GM23338 (cell line): ENCODE measurements around the gene PGAM5. TPM values are rescaled to one million over a fixed set of nuclear protein-coding genes. Genes with fewer than 3 reads are reported as not detected.

ENCODE experiments used
- ATAC-seq: fragments of 200-7000 bp; cut with Tn5 transposase; 3 replicates; pipeline ENCODE4 v1.9.1; 2020
- DNase-seq: peaks from one replicate; pipeline ENCODE4 v3.0.0-alpha.2; 2015; ENCODE audit warnings: low spot score
- H2AFZ ChIP-seq: fragments of 200-600 bp; sonication (generic); 2 replicates; pipeline ENCODE4 v1.8.0; 2016; ENCODE audit warnings: antibody characterized with exemption, mild to moderate bottlenecking, moderate library complexity
- H3F3A ChIP-seq: fragments of 200-600 bp; sonication (generic); replicated peaks from 2 replicates; pipeline ENCODE4 v1.8.0; 2017; ENCODE audit warnings: antibody characterized with exemption, mixed run types, low read depth
- H3K27ac ChIP-seq: fragments of 200-600 bp; sonication (generic); 2 replicates; pipeline ENCODE4 v1.6.1; 2016; ENCODE audit warnings: low read depth
- H3K27me3 ChIP-seq: fragments of 200-600 bp; sonication (generic); 2 replicates; pipeline ENCODE4 v1.8.0; 2016; ENCODE audit warnings: mild to moderate bottlenecking, mixed run types, moderate library complexity; ENCODE audit not compliant: insufficient read depth
- H3K36me3 ChIP-seq: fragments of 200-600 bp; sonication (generic); 2 replicates; pipeline ENCODE4 v1.8.0; 2016; ENCODE audit warnings: mild to moderate bottlenecking; ENCODE audit not compliant: insufficient read depth
- H3K4me1 ChIP-seq: fragments of 200-600 bp; sonication (generic); 2 replicates; pipeline ENCODE4 v1.8.0; 2016; ENCODE audit warnings: mild to moderate bottlenecking, moderate library complexity; ENCODE audit not compliant: insufficient read depth
- H3K4me2 ChIP-seq: fragments of 200-600 bp; sonication (generic); 2 replicates; pipeline ENCODE4 v1.7.1; 2017; ENCODE audit warnings: mixed run types
- H3K4me3 ChIP-seq: fragments of 200-600 bp; sonication (generic); 2 replicates; pipeline ENCODE4 v1.6.1; 2016; ENCODE audit warnings: mixed run types
- H3K79me2 ChIP-seq: fragments of 200-600 bp; sonication (generic); replicated peaks from 2 replicates; pipeline ENCODE4 v1.8.0; 2017; ENCODE audit warnings: mild to moderate bottlenecking; ENCODE audit not compliant: insufficient read depth
- H3K9me2 ChIP-seq: fragments of 200-600 bp; sonication (generic); 2 replicates; pipeline ENCODE4 v1.8.0; 2017; ENCODE audit not compliant: insufficient read depth
- H4K20me1 ChIP-seq: fragments of 200-600 bp; sonication (generic); replicated peaks from 2 replicates; pipeline ENCODE4 v1.8.0; 2017; ENCODE audit warnings: mild to moderate bottlenecking; ENCODE audit not compliant: insufficient read depth
- H3K27ac Mint-ChIP-seq: 2 replicates; pipeline ENCODE4 v1.8.0; 2020; ENCODE audit warnings: inconsistent platforms, mild to moderate bottlenecking, moderate library complexity, mixed read lengths
- H3K27me3 Mint-ChIP-seq: 3 replicates; pipeline ENCODE4 v1.8.0; 2022; ENCODE audit warnings: low read depth, mild to moderate bottlenecking, moderate library complexity, mixed read lengths, inconsistent platforms; ENCODE audit not compliant: insufficient read depth, poor library complexity
- H3K36me3 Mint-ChIP-seq: 3 replicates; pipeline ENCODE4 v1.8.0; 2021; ENCODE audit warnings: low read depth, mild to moderate bottlenecking, inconsistent platforms, moderate library complexity, mixed read lengths
- H3K4me1 Mint-ChIP-seq: 3 replicates; pipeline ENCODE4 v1.8.0; 2020; ENCODE audit warnings: mild to moderate bottlenecking, inconsistent platforms, mixed read lengths
- H3K4me3 Mint-ChIP-seq: 3 replicates; pipeline ENCODE4 v1.8.0; 2021; ENCODE audit warnings: moderate library complexity, mild to moderate bottlenecking, inconsistent platforms, mixed read lengths
- H3K9me3 Mint-ChIP-seq: 3 replicates; pipeline ENCODE4 v1.8.0; 2020; ENCODE audit warnings: moderate library complexity, mild to moderate bottlenecking, inconsistent platforms, mixed read lengths
- EZH2phosphoT487 ChIP-seq: fragments of 200-600 bp; sonication (generic); IDR thresholded peaks from one replicate; pipeline ENCODE4 v1.8.1; 2018; ENCODE audit warnings: antibody characterized with exemption; ENCODE audit not compliant: unreplicated experiment
- POLR2AphosphoS5 ChIP-seq: IDR thresholded peaks from 2 replicates; pipeline ENCODE4 v1.6.1; 2016; ENCODE audit warnings: antibody characterized with exemption, low read depth
- ZNF114 ChIP-seq: fragments of 250-450 bp; sonication (Bioruptor Pico); IDR thresholded peaks from 2 replicates; pipeline ENCODE4 v1.5.0; 2020; ENCODE audit warnings: mild to moderate bottlenecking, moderate library complexity
- ZNF331 ChIP-seq: fragments of 250-450 bp; sonication (Bioruptor Pico); IDR thresholded peaks from 2 replicates; pipeline ENCODE4 v1.5.0; 2020; ENCODE audit warnings: low read depth, mild to moderate bottlenecking, moderate library complexity
- polyA plus RNA-seq: library from polyadenylated mRNA; unstranded; fragments of >200 nt; fragmentation: Nextera tagmentation; extraction: Ambion mirVana; gene quantifications from 2 replicates; pipeline ENCODE4 v1.2.1, GENCODE V29; 2016
- total RNA-seq: library from RNA; depleted of rRNA; stranded (reverse); fragments of >200 nt; shearing (Covaris generic); gene quantifications from 2 replicates; pipeline ENCODE4 v1.2.3, GENCODE V29; 2014
- TF ChIP-seq, protein P1 (sequence below): IDR thresholded peaks from one replicate; pipeline ENCODE4 v1.6.1; 2018; ENCODE audit warnings: antibody characterized with exemption; ENCODE audit not compliant: unreplicated experiment
- TF ChIP-seq, protein P2 (sequence below): fragments of 250-450 bp; sonication (Bioruptor Pico); IDR thresholded peaks from 2 replicates; pipeline ENCODE4 v1.5.0; 2020; ENCODE audit warnings: mild to moderate bottlenecking, moderate library complexity

The PGAM5 gene
- total and polyA plus RNA-seq, 2 experiments from 2014 or later = 31.1 to 108 TPM

DNA sequence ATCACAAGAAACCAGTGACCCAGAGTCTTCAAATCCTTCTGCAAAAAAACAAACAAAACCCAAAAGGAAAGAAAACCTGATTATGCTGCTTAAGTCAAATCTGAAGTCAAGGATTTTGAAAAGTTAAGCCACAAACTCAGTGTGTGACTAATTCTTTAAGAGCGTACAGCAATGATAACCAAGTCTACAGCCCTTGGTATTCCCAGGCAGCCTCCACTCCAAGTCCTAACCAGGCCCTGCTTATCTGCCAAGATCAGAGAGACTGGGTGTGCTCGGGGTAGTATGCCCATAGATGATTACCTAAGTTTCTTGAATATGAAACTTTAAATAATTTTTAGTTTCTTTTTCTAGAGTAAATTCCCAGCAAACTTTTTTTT lies 13.1 kb downstream of the PGAM5 start:
- Histone ChIP-seq H3K27me3 (no peaks in the 10 kb centered on the region), H3K4me3 (no peak overlapping the region), H3K4me1 (no peaks in the 10 kb centered on the region), H3K79me2 (peaks cover 6% of the 10 kb centered on the region), H4K20me1 (peaks cover 18% of the 10 kb centered on the region), H3K4me2 (no peak overlapping the region), H3F3A (peaks cover 24% of the 10 kb centered on the region), H3K9me2 (no peaks in the 10 kb centered on the region), H2AFZ (no peak overlapping the region), H3K27ac (peak overlapping the region; percentile 39; the same call in 1 of the 2 replicates), H3K36me3 (peaks cover 21% of the 10 kb centered on the region)
- Mint-ChIP-seq H3K36me3 (peaks cover 90% of the 10 kb centered on the region), H3K9me3 (peaks cover 4% of the 10 kb centered on the region), H3K4me3 (no peak overlapping the region), H3K27me3 (peaks cover 24% of the 10 kb centered on the region), H3K27ac (no peak overlapping the region), H3K4me1 (no peaks in the 10 kb centered on the region)
- TF ChIP-seq, protein P1, sequence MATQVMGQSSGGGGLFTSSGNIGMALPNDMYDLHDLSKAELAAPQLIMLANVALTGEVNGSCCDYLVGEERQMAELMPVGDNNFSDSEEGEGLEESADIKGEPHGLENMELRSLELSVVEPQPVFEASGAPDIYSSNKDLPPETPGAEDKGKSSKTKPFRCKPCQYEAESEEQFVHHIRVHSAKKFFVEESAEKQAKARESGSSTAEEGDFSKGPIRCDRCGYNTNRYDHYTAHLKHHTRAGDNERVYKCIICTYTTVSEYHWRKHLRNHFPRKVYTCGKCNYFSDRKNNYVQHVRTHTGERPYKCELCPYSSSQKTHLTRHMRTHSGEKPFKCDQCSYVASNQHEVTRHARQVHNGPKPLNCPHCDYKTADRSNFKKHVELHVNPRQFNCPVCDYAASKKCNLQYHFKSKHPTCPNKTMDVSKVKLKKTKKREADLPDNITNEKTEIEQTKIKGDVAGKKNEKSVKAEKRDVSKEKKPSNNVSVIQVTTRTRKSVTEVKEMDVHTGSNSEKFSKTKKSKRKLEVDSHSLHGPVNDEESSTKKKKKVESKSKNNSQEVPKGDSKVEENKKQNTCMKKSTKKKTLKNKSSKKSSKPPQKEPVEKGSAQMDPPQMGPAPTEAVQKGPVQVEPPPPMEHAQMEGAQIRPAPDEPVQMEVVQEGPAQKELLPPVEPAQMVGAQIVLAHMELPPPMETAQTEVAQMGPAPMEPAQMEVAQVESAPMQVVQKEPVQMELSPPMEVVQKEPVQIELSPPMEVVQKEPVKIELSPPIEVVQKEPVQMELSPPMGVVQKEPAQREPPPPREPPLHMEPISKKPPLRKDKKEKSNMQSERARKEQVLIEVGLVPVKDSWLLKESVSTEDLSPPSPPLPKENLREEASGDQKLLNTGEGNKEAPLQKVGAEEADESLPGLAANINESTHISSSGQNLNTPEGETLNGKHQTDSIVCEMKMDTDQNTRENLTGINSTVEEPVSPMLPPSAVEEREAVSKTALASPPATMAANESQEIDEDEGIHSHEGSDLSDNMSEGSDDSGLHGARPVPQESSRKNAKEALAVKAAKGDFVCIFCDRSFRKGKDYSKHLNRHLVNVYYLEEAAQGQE = no peak
- TF ChIP-seq ZNF331 (CRISPR knock-in tag) (no peak), POLR2AphosphoS5 (peak; percentile 26; the same call in 1 of the 2 replicates), ZNF114 (CRISPR knock-in tag) (no peak)
- no peak for ATAC-seq
- DNase-seq = no peak

DNA sequence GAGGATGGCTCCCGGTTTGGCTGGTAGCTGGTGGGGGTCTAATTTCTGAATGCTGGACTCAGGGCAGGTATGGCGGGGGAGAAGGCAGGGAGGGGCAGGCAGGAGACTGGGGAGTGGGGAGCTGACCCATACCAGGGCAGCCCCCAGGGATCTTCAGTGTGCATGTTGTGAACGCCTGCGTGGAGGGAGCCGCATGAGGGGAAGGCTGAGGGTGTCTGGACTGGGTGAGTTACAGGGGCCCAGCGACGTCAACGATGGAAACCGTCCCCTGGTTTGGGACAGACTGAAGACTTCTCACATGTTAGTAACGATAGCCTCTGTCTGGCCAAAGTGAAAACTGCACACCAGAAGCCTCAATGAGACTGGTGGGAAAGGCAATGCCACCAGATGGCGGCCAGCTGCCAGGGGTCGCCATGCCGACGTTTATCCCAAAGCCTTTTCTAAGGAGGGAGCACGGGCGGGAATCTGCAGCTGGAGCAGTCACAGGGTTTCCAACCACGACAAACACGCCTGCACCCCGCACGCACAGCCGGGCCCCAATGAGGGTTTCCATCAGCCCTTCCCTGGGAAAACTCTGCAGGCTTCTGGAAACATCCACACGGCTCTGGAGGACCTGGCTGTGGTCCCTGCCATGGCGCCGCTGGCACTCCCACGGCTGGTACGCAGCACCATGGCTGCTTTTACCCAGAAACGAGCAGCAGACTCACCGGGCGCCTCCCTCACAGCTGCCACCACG lies 14.0 kb downstream of the PGAM5 start:
- no peak overlapping the region for H3K27ac ChIP-seq
- Mint-ChIP-seq H3K4me1 (no peaks in the 10 kb centered on the region; the same call in 2 of the 3 replicates), H3K27ac (no peak overlapping the region), H3K4me3 (no peak overlapping the region), H3K9me3 (peaks cover 11% of the 10 kb centered on the region), H3K27me3 (peaks cover 30% of the 10 kb centered on the region), H3K36me3 (peaks cover 88% of the 10 kb centered on the region)
- H3K79me2 ChIP-seq = peaks cover 6% of the 10 kb centered on the region
- H3K4me2 ChIP-seq = no peak overlapping the region
- DNase-seq = no peak
- ATAC-seq = no peak
- H2AFZ ChIP-seq = no peak overlapping the region
- no peaks in the 10 kb centered on the region for H3K27me3 ChIP-seq
- peaks cover 21% of the 10 kb centered on the region for H4K20me1 ChIP-seq
- peaks cover 19% of the 10 kb centered on the region for H3K36me3 ChIP-seq
- H3K9me2 ChIP-seq = no peaks in the 10 kb centered on the region
- H3K4me3 ChIP-seq = no peak overlapping the region
- peaks cover 17% of the 10 kb centered on the region for H3F3A ChIP-seq
- no peaks in the 10 kb centered on the region for H3K4me1 ChIP-seq
- TF ChIP-seq, protein P1 = no peak
- TF ChIP-seq, protein P2, sequence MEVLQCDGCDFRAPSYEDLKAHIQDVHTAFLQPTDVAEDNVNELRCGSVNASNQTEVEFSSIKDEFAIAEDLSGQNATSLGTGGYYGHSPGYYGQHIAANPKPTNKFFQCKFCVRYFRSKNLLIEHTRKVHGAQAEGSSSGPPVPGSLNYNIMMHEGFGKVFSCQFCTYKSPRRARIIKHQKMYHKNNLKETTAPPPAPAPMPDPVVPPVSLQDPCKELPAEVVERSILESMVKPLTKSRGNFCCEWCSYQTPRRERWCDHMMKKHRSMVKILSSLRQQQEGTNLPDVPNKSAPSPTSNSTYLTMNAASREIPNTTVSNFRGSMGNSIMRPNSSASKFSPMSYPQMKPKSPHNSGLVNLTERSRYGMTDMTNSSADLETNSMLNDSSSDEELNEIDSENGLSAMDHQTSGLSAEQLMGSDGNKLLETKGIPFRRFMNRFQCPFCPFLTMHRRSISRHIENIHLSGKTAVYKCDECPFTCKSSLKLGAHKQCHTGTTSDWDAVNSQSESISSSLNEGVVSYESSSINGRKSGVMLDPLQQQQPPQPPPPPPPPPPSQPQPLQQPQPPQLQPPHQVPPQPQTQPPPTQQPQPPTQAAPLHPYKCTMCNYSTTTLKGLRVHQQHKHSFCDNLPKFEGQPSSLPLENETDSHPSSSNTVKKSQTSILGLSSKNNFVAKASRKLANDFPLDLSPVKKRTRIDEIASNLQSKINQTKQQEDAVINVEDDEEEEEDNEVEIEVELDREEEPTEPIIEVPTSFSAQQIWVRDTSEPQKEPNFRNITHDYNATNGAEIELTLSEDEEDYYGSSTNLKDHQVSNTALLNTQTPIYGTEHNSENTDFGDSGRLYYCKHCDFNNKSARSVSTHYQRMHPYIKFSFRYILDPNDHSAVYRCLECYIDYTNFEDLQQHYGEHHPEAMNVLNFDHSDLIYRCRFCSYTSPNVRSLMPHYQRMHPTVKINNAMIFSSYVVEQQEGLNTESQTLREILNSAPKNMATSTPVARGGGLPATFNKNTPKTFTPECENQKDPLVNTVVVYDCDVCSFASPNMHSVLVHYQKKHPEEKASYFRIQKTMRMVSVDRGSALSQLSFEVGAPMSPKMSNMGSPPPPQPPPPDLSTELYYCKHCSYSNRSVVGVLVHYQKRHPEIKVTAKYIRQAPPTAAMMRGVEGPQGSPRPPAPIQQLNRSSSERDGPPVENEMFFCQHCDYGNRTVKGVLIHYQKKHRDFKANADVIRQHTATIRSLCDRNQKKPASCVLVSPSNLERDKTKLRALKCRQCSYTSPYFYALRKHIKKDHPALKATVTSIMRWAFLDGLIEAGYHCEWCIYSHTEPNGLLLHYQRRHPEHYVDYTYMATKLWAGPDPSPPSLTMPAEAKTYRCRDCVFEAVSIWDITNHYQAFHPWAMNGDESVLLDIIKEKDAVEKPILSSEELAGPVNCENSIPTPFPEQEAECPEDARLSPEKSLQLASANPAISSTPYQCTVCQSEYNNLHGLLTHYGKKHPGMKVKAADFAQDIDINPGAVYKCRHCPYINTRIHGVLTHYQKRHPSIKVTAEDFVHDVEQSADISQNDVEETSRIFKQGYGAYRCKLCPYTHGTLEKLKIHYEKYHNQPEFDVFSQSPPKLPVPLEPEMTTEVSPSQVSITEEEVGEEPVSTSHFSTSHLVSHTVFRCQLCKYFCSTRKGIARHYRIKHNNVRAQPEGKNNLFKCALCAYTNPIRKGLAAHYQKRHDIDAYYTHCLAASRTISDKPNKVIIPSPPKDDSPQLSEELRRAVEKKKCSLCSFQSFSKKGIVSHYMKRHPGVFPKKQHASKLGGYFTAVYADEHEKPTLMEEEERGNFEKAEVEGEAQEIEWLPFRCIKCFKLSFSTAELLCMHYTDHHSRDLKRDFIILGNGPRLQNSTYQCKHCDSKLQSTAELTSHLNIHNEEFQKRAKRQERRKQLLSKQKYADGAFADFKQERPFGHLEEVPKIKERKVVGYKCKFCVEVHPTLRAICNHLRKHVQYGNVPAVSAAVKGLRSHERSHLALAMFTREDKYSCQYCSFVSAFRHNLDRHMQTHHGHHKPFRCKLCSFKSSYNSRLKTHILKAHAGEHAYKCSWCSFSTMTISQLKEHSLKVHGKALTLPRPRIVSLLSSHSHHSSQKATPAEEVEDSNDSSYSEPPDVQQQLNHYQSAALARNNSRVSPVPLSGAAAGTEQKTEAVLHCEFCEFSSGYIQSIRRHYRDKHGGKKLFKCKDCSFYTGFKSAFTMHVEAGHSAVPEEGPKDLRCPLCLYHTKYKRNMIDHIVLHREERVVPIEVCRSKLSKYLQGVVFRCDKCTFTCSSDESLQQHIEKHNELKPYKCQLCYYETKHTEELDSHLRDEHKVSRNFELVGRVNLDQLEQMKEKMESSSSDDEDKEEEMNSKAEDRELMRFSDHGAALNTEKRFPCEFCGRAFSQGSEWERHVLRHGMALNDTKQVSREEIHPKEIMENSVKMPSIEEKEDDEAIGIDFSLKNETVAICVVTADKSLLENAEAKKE (CRISPR knock-in tag) = no peak
- no peak for TF ChIP-seq POLR2AphosphoS5
- TF ChIP-seq ZNF331 (CRISPR knock-in tag) = no peak
- no peak for TF ChIP-seq EZH2phosphoT487
